Small intestine (tissue), 7 donors: ENCODE results near the gene NHS. TPM values are rescaled to one million over a fixed set of nuclear protein-coding genes. Genes with fewer than 3 reads are reported as not detected.
A peak's percentile ranks its signal among the peaks of the same experiment; 100 is the strongest.

Experiments
- DNase-seq, 2 donors: peaks; one replicate each; pipeline versions ENCODE4 v3.0.0 to v3.0.0-alpha.2; 2013
- FAIRE-seq: peaks from 2 replicates; lab custom pipeline; 2012; peaks lifted over from hg19 to GRCh38; lab: Jason Lieb, UNC
- H3K27ac ChIP-seq, 3 donors: one replicate each; pipeline ENCODE4 v1.5.1; 2013; ENCODE audit warnings: low read length in 2 of 3, mild to moderate bottlenecking in 2 of 3, control low read depth in 1 of 3, inconsistent platforms in 1 of 3, low read depth in 1 of 3, moderate library complexity in 1 of 3
- H3K27me3 ChIP-seq, 3 donors: one replicate each; pipeline ENCODE4 v1.6.1; 2013; ENCODE audit warnings: low read length in 3 of 3, inconsistent platforms in 1 of 3; ENCODE audit not compliant: control insufficient read depth in 3 of 3, insufficient read depth in 3 of 3
- H3K36me3 ChIP-seq, 3 donors: one replicate each; pipeline ENCODE4 v1.6.1; 2013; ENCODE audit warnings: low read length in 3 of 3, inconsistent platforms in 1 of 3, low read depth in 1 of 3, mild to moderate bottlenecking in 1 of 3, moderate library complexity in 1 of 3; ENCODE audit not compliant: control insufficient read depth in 3 of 3, insufficient read depth in 2 of 3
- H3K4me1 ChIP-seq, 3 donors: one replicate each; pipeline ENCODE4 v1.6.1; 2013; ENCODE audit warnings: low read length in 2 of 3, inconsistent platforms in 1 of 3, low read depth in 1 of 3, mild to moderate bottlenecking in 1 of 3, moderate library complexity in 1 of 3; ENCODE audit not compliant: control insufficient read depth in 3 of 3, insufficient read depth in 2 of 3
- H3K4me3 ChIP-seq, 3 donors: one replicate each; pipeline ENCODE4 v1.5.1; 2013; ENCODE audit warnings: low read length in 3 of 3, control low read depth in 1 of 3, inconsistent platforms in 1 of 3, low read depth in 1 of 3, mild to moderate bottlenecking in 1 of 3, moderate library complexity in 1 of 3
- H3K9me3 ChIP-seq, 2 donors: one replicate each; pipeline ENCODE4 v1.6.1; 2013; ENCODE audit warnings: low read depth in 1 of 2, low read length in 1 of 2; ENCODE audit not compliant: control insufficient read depth in 2 of 2, insufficient read depth in 1 of 2
- WGBS, 3 donors: extraction: QIAGEN DNeasy Blood & Tissue Kit; methylation state at CpG; one replicate each; pipeline ENCODE4 v1.1.7; 2013; 5-methylcytosine and 5-hydroxymethylcytosine counted together
- polyA plus RNA-seq, 4 donors: library from polyadenylated mRNA; stranded (reverse) in 3 of 4; unstranded in 1 of 4; fragments of 200-250 nt in 3 of 4; fragments of 120-200 nt in 1 of 4; gene quantifications; one replicate each; pipeline versions ENCODE4 v1.2.1 to v1.2.3, GENCODE V29; 2013
- donor health status: healthy with polysubstance abuse.
- donor health status: control.
- donor health status: control.
- donor health status: Bipolar disorder and iron deficiency.
- donor health status: healthy.

Gene NHS
- polyA plus RNA-seq, 4 donors, result under 0.01 to 5.8 (median 0.79) TPM

DNA sequence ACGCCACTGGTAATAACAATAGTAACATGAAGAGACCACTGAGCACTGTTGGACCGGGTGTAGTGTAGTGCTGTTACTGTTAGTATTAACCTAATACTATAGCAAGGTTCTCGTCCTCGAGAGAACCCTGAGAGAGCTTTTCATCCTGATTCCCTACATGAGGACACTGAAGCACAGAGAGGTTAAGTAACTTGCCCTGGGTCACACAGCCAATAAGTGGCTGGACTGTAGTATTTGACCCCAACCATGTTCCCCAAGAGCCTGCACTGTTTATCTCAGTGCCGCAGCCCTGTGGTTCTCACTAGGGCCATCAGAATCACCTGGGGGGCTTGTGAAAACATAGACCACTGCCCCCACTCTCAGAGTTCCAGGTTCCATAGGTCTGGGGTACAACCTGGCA is 372.7 kb downstream of the NHS start:
- Histone ChIP-seq H3K4me3 (no peak overlapping the region), H3K4me1 (no peaks in the 10 kb centered on the region), H3K27me3 (no peaks in the 10 kb centered on the region), H3K27ac (no peak overlapping the region), H3K36me3 (peaks cover 0 to 6% (median 0%) of the 10 kb centered on the region in 3 donors), H3K9me3 (no peaks in the 10 kb centered on the region)
- DNase-seq, result no peak
- 78 to 95% (median 93%) methylated on average over 5 of the region's 5 CpGs for WGBS, 3 donors
- FAIRE-seq, result no peak

GRCh38 chrX:17748684-17749083 is 373.7 kb downstream of the NHS start:
- Histone ChIP-seq H3K36me3 (peaks cover 0 to 6% (median 2%) of the 10 kb centered on the region in 3 donors), H3K9me3 (no peaks in the 10 kb centered on the region), H3K4me1 (no peaks in the 10 kb centered on the region), H3K27me3 (no peaks in the 10 kb centered on the region), H3K4me3 (no peak overlapping the region), H3K27ac (no peak overlapping the region)
- DNase-seq (no peak), FAIRE-seq (no peak)
- WGBS, 3 donors, result 69 to 74% (median 70%) methylated on average over 5 of the region's 5 CpGs

GRCh38 chrX:17750436-17750835 is 375.4 kb downstream of the NHS start:
- FAIRE-seq (no peak), DNase-seq (no peak)
- Histone ChIP-seq H3K9me3 (no peaks in the 10 kb centered on the region), H3K27me3 (no peaks in the 10 kb centered on the region), H3K36me3 (peaks cover 0 to 6% (median 2%) of the 10 kb centered on the region in 3 donors), H3K27ac (no peak overlapping the region), H3K4me3 (no peak overlapping the region), H3K4me1 (no peaks in the 10 kb centered on the region)
- WGBS, 3 donors, result 63 to 85% (median 82%) methylated on average over 3 of the region's 3 CpGs

DNA sequence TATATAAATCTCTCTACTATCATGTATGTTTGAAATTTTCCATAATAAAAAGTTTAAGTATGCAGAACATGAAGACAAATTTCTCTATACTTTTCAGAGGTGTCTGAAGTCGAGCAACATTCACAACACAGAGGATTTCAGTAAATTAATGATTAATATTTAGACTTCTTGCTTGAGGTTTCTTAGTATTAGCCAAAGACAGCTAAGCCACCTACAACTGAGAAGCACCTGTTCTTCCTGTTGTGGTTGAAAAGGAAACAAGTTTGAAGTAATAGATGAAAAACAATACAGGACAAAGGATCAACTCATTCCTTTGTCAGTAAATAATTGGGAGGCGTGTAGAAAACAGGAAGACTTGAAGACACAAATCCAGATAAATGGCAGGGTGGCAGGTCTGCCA is 383.4 kb downstream of the NHS start:
- H3K4me3 ChIP-seq, result no peak overlapping the region
- no peaks in the 10 kb centered on the region for H3K27me3 ChIP-seq
- H3K27ac ChIP-seq, result no peak overlapping the region
- 41 to 68% (median 61%) methylated on average over 2 of the region's 2 CpGs for WGBS, 3 donors
- no peaks in the 10 kb centered on the region for H3K36me3 ChIP-seq
- DNase-seq (no peak), FAIRE-seq (peak; percentile 57)
- no peaks in the 10 kb centered on the region for H3K4me1 ChIP-seq
- no peaks in the 10 kb centered on the region for H3K9me3 ChIP-seq

- WGBS, 3 donors, result 73 to 100% (median 87%) methylated on average over 1 of the region's 1 CpG
- H3K36me3 ChIP-seq, result no peaks in the 10 kb centered on the region
- H3K4me3 ChIP-seq, result no peak overlapping the region
- FAIRE-seq, result no peak
- H3K4me1 ChIP-seq, result no peaks in the 10 kb centered on the region
- DNase-seq, result no peak
- no peaks in the 10 kb centered on the region for H3K9me3 ChIP-seq
- no peak overlapping the region for H3K27ac ChIP-seq
- no peaks in the 10 kb centered on the region for H3K27me3 ChIP-seq
These were observed 385.0 kb downstream of the NHS start for GRCh38 chrX:17759990-17760389.

DNA sequence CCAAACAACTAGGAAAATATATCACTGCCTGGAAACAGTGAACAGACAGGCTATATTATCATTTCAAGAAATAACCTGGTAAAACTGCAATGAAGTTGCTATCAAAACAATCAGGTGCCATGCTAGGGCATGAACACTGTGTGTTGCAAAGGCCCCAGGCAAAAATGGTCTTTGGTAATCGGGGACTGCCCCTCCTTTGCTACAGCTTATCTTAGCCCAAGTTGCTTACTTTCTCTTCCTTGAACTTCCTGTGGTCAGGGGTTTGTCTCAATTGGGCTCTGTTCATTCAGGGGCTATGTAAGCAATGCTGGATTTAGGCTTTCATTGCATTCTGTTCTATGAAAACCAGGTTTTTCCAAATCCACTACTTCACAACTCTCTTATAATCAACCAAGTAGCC is 392.7 kb downstream of the NHS start:
- H3K36me3 ChIP-seq, result no peaks in the 10 kb centered on the region
- no peaks in the 10 kb centered on the region for H3K4me1 ChIP-seq
- no peak overlapping the region for H3K27ac ChIP-seq
- no peak overlapping the region for H3K4me3 ChIP-seq
- no peak for DNase-seq
- H3K27me3 ChIP-seq, result no peaks in the 10 kb centered on the region
- WGBS, 3 donors, result 19 to 32% (median 25%) methylated on average over 1 of the region's 1 CpG
- FAIRE-seq, result no peak
- H3K9me3 ChIP-seq, result no peaks in the 10 kb centered on the region

GRCh38 chrX:17768997-17769396 is 394.0 kb downstream of the NHS start:
- H3K9me3 ChIP-seq, result no peaks in the 10 kb centered on the region
- H3K4me3 ChIP-seq, result no peak overlapping the region
- no peaks in the 10 kb centered on the region for H3K36me3 ChIP-seq
- H3K27me3 ChIP-seq, result no peaks in the 10 kb centered on the region
- 42 to 65% (median 42%) methylated on average over 5 of the region's 5 CpGs for WGBS, 3 donors
- no peak for FAIRE-seq
- H3K27ac ChIP-seq, result no peak overlapping the region
- no peak for DNase-seq
- no peaks in the 10 kb centered on the region for H3K4me1 ChIP-seq

- DNase-seq, result no peak
- no peaks in the 10 kb centered on the region for H3K36me3 ChIP-seq
- no peaks in the 10 kb centered on the region for H3K9me3 ChIP-seq
- H3K4me3 ChIP-seq, result no peak overlapping the region
- FAIRE-seq, result no peak
- no peaks in the 10 kb centered on the region for H3K27me3 ChIP-seq
- WGBS, 3 donors, result 47 to 69% (median 58%) methylated on average over 3 of the region's 3 CpGs
- no peak overlapping the region for H3K27ac ChIP-seq
- no peaks in the 10 kb centered on the region for H3K4me1 ChIP-seq
These were observed 394.8 kb downstream of the NHS start for GRCh38 chrX:17769701-17770269.
